ENCODE measurements around the gene SIX5.

SIX5 gene

DNA sequence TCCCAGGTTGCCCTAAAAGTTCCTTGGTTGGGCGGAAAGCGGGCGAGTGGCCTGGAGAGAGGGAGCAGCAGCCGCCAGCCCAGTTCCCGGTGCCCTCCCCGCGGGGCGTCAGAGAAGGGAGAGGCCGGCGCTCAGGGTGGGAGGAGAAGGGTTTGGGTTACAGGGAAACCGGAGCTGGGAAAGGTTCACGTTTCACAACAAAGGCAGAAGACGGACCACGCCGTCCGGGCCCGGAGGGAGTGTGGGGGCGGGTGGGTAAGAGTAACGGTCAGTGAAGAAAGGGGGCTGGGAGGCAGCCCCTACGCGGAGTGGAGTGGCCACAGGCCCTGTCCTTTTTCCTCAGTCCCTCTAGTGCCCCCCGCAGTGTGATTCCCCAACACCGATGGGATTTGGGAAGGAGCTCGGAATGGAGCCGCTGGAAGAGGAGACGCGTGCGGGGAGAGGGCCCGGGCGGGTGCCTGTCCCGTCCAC lies 1.6 kb downstream of the SIX5 start (continued):
- TF ChIP-seq, protein P1, sequence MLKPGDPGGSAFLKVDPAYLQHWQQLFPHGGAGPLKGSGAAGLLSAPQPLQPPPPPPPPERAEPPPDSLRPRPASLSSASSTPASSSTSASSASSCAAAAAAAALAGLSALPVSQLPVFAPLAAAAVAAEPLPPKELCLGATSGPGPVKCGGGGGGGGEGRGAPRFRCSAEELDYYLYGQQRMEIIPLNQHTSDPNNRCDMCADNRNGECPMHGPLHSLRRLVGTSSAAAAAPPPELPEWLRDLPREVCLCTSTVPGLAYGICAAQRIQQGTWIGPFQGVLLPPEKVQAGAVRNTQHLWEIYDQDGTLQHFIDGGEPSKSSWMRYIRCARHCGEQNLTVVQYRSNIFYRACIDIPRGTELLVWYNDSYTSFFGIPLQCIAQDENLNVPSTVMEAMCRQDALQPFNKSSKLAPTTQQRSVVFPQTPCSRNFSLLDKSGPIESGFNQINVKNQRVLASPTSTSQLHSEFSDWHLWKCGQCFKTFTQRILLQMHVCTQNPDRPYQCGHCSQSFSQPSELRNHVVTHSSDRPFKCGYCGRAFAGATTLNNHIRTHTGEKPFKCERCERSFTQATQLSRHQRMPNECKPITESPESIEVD (tag by site-specific recombination; IDR thresholded peaks at IDR 0.05), result no peak
- TF ChIP-seq GFI1B (tag by site-specific recombination; IDR thresholded peaks at IDR 0.05), result no peak
- peak; percentile 93 for TF ChIP-seq ZBTB20 (tag by site-specific recombination; IDR thresholded peaks at IDR 0.05)
- TF ChIP-seq ZNF155 (tag by site-specific recombination; IDR thresholded peaks at IDR 0.05), result no peak
- peak; percentile 60 for TF ChIP-seq SP2 (tag by site-specific recombination; IDR thresholded peaks at IDR 0.05)
- TF ChIP-seq, protein P2, sequence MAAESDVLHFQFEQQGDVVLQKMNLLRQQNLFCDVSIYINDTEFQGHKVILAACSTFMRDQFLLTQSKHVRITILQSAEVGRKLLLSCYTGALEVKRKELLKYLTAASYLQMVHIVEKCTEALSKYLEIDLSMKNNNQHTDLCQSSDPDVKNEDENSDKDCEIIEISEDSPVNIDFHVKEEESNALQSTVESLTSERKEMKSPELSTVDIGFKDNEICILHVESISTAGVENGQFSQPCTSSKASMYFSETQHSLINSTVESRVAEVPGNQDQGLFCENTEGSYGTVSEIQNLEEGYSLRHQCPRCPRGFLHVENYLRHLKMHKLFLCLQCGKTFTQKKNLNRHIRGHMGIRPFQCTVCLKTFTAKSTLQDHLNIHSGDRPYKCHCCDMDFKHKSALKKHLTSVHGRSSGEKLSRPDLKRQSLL (tag by site-specific recombination; IDR thresholded peaks at IDR 0.05), result no peak
- peak; percentile 88 for TF ChIP-seq IKZF3 (tag by site-specific recombination; IDR thresholded peaks at IDR 0.05)
- TF ChIP-seq ZNF157 (tag by site-specific recombination; IDR thresholded peaks at IDR 0.05), result no peak
- TF ChIP-seq ZNF600 (tag by site-specific recombination; IDR thresholded peaks at IDR 0.05), result peak; percentile 30; the same call in 1 of the 2 replicates
- TF ChIP-seq ZNF121 (tag by site-specific recombination; IDR thresholded peaks at IDR 0.05), result no peak

DNA sequence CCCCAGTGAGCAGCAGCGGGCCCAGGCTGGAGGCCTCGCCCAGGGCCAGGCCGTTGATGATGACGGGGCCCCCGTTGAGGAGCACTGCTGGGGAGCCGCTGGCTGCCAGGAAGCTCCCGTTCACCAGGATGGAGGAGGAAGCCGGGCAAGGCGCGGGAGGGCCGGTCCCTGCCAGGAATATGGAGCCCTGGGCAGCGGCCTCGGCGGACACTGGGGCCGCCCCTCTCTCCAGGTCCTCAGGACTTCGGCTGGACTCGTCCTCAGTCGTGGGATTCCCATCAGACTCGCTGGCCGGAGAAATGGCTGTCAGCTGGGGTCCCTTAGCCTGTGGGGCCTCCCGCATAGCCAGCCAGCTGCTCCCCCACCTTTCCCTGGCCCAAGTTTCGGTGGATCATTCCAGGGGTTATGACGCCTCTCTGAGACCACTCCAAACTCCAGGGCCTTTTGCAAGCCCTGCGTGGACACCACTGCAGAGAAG lies 2.1 kb downstream of the SIX5 start:
- Histone ChIP-seq H3K4me3 (ENCODE audit: low read depth, low read length) (peak overlapping the region; percentile 70), H3K36me3 (ENCODE audit: control insufficient read depth in 2 of 2, insufficient read depth in 1 of 2, low read length in 2 of 2) (peaks cover 0 to 7% of the 10 kb centered on the region in 2 experiments; a peak in 2 of 3 replicates), H3K27ac (ENCODE audit: extremely low read depth, low read depth, low read length) (peak overlapping the region; percentile 98), H3K9me3 (ENCODE audit: control insufficient read depth, insufficient read depth, low read depth, low read length) (no peaks in the 10 kb centered on the region), H3K4me1 (ENCODE audit: control insufficient read depth, insufficient read depth, low read length) (peaks cover 25% of the 10 kb centered on the region)
- TF ChIP-seq ZNF677 (tag by site-specific recombination; IDR thresholded peaks at IDR 0.05) (no peak), ZIC2 (tag by site-specific recombination; IDR thresholded peaks at IDR 0.05) (peak; percentile 56), KLF1 (tag by site-specific recombination; IDR thresholded peaks at IDR 0.05) (no peak), GLIS1 (tag by site-specific recombination; IDR thresholded peaks at IDR 0.05) (peak; percentile 75), GLI4 (tag by site-specific recombination; IDR thresholded peaks at IDR 0.05) (no peak), ZNF501 (tag by site-specific recombination; IDR thresholded peaks at IDR 0.05) (no peak), ZNF529 (tag by site-specific recombination; IDR thresholded peaks at IDR 0.05; ENCODE audit: insufficient replicate concordance) (no peak), ZNF548 (tag by site-specific recombination; IDR thresholded peaks at IDR 0.05) (no peak), SP2 (tag by site-specific recombination; IDR thresholded peaks at IDR 0.05) (no peak), ZNF571 (tag by site-specific recombination; IDR thresholded peaks at IDR 0.05) (no peak), ZNF544 (tag by site-specific recombination; IDR thresholded peaks at IDR 0.05) (no peak), KLF9 (tag by site-specific recombination; IDR thresholded peaks at IDR 0.05; ENCODE audit: low read depth) (no peak), HOXC10 (CRISPR knock-in tag; IDR thresholded peaks at IDR 0.05) (no peak)
- TF ChIP-seq, protein P3, sequence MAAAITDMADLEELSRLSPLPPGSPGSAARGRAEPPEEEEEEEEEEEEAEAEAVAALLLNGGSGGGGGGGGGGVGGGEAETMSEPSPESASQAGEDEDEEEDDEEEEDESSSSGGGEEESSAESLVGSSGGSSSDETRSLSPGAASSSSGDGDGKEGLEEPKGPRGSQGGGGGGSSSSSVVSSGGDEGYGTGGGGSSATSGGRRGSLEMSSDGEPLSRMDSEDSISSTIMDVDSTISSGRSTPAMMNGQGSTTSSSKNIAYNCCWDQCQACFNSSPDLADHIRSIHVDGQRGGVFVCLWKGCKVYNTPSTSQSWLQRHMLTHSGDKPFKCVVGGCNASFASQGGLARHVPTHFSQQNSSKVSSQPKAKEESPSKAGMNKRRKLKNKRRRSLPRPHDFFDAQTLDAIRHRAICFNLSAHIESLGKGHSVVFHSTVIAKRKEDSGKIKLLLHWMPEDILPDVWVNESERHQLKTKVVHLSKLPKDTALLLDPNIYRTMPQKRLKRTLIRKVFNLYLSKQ (tag by site-specific recombination; IDR thresholded peaks at IDR 0.05; ENCODE audit: borderline replicate concordance), result no peak
- TF ChIP-seq, protein P4, sequence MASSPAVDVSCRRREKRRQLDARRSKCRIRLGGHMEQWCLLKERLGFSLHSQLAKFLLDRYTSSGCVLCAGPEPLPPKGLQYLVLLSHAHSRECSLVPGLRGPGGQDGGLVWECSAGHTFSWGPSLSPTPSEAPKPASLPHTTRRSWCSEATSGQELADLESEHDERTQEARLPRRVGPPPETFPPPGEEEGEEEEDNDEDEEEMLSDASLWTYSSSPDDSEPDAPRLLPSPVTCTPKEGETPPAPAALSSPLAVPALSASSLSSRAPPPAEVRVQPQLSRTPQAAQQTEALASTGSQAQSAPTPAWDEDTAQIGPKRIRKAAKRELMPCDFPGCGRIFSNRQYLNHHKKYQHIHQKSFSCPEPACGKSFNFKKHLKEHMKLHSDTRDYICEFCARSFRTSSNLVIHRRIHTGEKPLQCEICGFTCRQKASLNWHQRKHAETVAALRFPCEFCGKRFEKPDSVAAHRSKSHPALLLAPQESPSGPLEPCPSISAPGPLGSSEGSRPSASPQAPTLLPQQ (tag by site-specific recombination; IDR thresholded peaks at IDR 0.05), result no peak
- TF ChIP-seq, protein P5, sequence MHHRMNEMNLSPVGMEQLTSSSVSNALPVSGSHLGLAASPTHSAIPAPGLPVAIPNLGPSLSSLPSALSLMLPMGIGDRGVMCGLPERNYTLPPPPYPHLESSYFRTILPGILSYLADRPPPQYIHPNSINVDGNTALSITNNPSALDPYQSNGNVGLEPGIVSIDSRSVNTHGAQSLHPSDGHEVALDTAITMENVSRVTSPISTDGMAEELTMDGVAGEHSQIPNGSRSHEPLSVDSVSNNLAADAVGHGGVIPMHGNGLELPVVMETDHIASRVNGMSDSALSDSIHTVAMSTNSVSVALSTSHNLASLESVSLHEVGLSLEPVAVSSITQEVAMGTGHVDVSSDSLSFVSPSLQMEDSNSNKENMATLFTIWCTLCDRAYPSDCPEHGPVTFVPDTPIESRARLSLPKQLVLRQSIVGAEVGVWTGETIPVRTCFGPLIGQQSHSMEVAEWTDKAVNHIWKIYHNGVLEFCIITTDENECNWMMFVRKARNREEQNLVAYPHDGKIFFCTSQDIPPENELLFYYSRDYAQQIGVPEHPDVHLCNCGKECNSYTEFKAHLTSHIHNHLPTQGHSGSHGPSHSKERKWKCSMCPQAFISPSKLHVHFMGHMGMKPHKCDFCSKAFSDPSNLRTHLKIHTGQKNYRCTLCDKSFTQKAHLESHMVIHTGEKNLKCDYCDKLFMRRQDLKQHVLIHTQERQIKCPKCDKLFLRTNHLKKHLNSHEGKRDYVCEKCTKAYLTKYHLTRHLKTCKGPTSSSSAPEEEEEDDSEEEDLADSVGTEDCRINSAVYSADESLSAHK (tag by site-specific recombination; IDR thresholded peaks at IDR 0.05), result no peak
- TF ChIP-seq, protein P6, sequence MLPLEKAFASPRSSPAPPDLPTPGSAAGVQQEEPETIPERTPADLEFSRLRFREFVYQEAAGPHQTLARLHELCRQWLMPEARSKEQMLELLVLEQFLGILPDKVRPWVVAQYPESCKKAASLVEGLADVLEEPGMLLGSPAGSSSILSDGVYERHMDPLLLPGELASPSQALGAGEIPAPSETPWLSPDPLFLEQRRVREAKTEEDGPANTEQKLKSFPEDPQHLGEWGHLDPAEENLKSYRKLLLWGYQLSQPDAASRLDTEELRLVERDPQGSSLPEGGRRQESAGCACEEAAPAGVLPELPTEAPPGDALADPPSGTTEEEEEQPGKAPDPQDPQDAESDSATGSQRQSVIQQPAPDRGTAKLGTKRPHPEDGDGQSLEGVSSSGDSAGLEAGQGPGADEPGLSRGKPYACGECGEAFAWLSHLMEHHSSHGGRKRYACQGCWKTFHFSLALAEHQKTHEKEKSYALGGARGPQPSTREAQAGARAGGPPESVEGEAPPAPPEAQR (tag by site-specific recombination; IDR thresholded peaks at IDR 0.05), result no peak
- CTCF ChIA-PET, result interaction anchor here (0.7 to 2.8 kb wide), 5 partner anchors 37 to 96 kb away, joined by 3 to 37 read pairs (median 6); partner anchors contain the start of genes QPCTL and SNRPD2
- POLR2A ChIA-PET, result interaction anchor here (0.6 to 7.2 kb wide), 11 partner anchors 10 to 78 kb away, joined by 3 to 133 read pairs (median 10); partner anchors contain the start of genes FBXO46, QPCTL and SNRPD2
